Activated CD4-positive, alpha-beta T cell treated with anti-CD3 and anti-CD28 coated beads, Interleukin-2, amount 10 ng/mL, durations not matched to agents 7 days and 5 days (primary cell): ENCODE measurements around the gene ETV3. TPM values are rescaled to one million over a fixed set of nuclear protein-coding genes. Genes with fewer than 3 reads are reported as not detected.

Experiments used
- CTCF ChIA-PET: fragments of 350-600 bp; sonication (Branson Sonifier 250); formaldehyde crosslinking; loops from one replicate; lab custom pipeline; 2021; ENCODE audit warnings: antibody characterized with exemption; lab: Charles Lee
- POLR2A ChIA-PET: fragments of 350-600 bp; sonication (Branson Sonifier 250); formaldehyde crosslinking; loops from one replicate; lab custom pipeline; 2021; ENCODE audit warnings: antibody characterized with exemption; lab: Charles Lee
- DNase-seq: peaks from one replicate; pipeline ENCODE4 v3.0.0-alpha.2; 2020
- H3K27ac Mint-ChIP-seq: one replicate; pipeline ENCODE4 v1.8.0; 2021; ENCODE audit warnings: mild to moderate bottlenecking, moderate library complexity, mixed read lengths
- H3K27me3 Mint-ChIP-seq: one replicate; pipeline ENCODE4 v1.8.0; 2021; ENCODE audit warnings: mixed read lengths
- H3K36me3 Mint-ChIP-seq: one replicate; pipeline ENCODE4 v1.8.0; 2021; ENCODE audit warnings: low read depth, mixed read lengths
- H3K4me1 Mint-ChIP-seq: one replicate; pipeline ENCODE4 v1.8.0; 2021; ENCODE audit warnings: mixed read lengths
- H3K4me3 Mint-ChIP-seq: one replicate; pipeline ENCODE4 v1.8.0; 2021; ENCODE audit warnings: mild to moderate bottlenecking, moderate library complexity, mixed read lengths
- H3K9me3 Mint-ChIP-seq: one replicate; pipeline ENCODE4 v1.8.0; 2021; ENCODE audit warnings: mixed read lengths
- total RNA-seq, 2 experiments: library from RNA; stranded (reverse); gene quantifications; one replicate each; pipeline ENCODE4 v1.2.3, GENCODE V29; 2021

ETV3 gene
- total RNA-seq, 2 experiments from 2014 or later: 33.3 to 37.5 TPM

GRCh38 chr1:157156058-157156541 is 17.9 kb upstream of the ETV3 start:
- peak; percentile 81 for DNase-seq
- Mint-ChIP-seq H3K27ac (peak overlapping the region; percentile 68), H3K36me3 (no peaks in the 10 kb centered on the region), H3K9me3 (no peaks in the 10 kb centered on the region), H3K4me1 (peaks cover 19% of the 10 kb centered on the region), H3K27me3 (peaks cover 22% of the 10 kb centered on the region), H3K4me3 (no peak overlapping the region)
- CTCF ChIA-PET: interaction anchor here (0.8 to 11.8 kb wide), 22 partner anchors 9 to 74 kb away, joined by 3 to 176 read pairs (median 5); partner anchors contain the start of gene ETV3L
- POLR2A ChIA-PET: interaction anchor here (1.5 kb wide), 1 partner anchor 66 kb away, joined by 5 read pairs; no protein-coding TSS in a partner anchor

GRCh38 chr1:157155658-157156057 is 17.5 kb upstream of the ETV3 start:
- Mint-ChIP-seq H3K36me3 (no peaks in the 10 kb centered on the region), H3K27ac (peak overlapping the region; percentile 68), H3K4me3 (no peak overlapping the region)

GRCh38 chr1:157154940-157155514 is 16.8 kb upstream of the ETV3 start:
- ChIA-PET CTCF (interaction anchor here (1.1 to 11.8 kb wide), 7 partner anchors 12 to 123 kb away, joined by 3 to 176 read pairs (median 6); no protein-coding TSS in a partner anchor), POLR2A (interaction anchor here (1.5 kb wide), 1 partner anchor 65 kb away, joined by 5 read pairs; no protein-coding TSS in a partner anchor)
- peaks cover 29% of the 10 kb centered on the region for H3K4me1 Mint-ChIP-seq
- no peaks in the 10 kb centered on the region for H3K36me3 Mint-ChIP-seq
- no peaks in the 10 kb centered on the region for H3K9me3 Mint-ChIP-seq
- no peak overlapping the region for H3K4me3 Mint-ChIP-seq
- H3K27ac Mint-ChIP-seq: no peak overlapping the region
- peaks cover 22% of the 10 kb centered on the region for H3K27me3 Mint-ChIP-seq
- DNase-seq: no peak

More at GRCh38 chr1:157155658-157156057, 17.5 kb upstream of the ETV3 start:
- no peak for DNase-seq
- CTCF ChIA-PET: interaction anchor here (0.8 to 11.8 kb wide), 18 partner anchors 8 to 124 kb away, joined by 3 to 176 read pairs (median 5); partner anchors contain the start of gene ETV3L
- peaks cover 22% of the 10 kb centered on the region for H3K27me3 Mint-ChIP-seq
- no peaks in the 10 kb centered on the region for H3K9me3 Mint-ChIP-seq
- POLR2A ChIA-PET: interaction anchor here (1.5 kb wide), 1 partner anchor 65 kb away, joined by 5 read pairs; no protein-coding TSS in a partner anchor
- H3K4me1 Mint-ChIP-seq: peaks cover 23% of the 10 kb centered on the region

GRCh38 chr1:157154291-157154690 is 16.1 kb upstream of the ETV3 start:
- CTCF ChIA-PET: interaction anchor here (1.6 to 11.8 kb wide), 4 partner anchors 15 to 122 kb away, joined by 3 to 176 read pairs (median 16); no protein-coding TSS in a partner anchor
- POLR2A ChIA-PET: no interaction called here
- Mint-ChIP-seq H3K27me3 (peaks cover 22% of the 10 kb centered on the region), H3K4me3 (no peak overlapping the region), H3K9me3 (no peaks in the 10 kb centered on the region), H3K4me1 (peaks cover 33% of the 10 kb centered on the region), H3K27ac (peak overlapping the region; percentile 52), H3K36me3 (no peaks in the 10 kb centered on the region)
- no peak for DNase-seq

- DNase-seq: no peak
- H3K36me3 Mint-ChIP-seq: no peaks in the 10 kb centered on the region
- H3K9me3 Mint-ChIP-seq: no peaks in the 10 kb centered on the region
- no peak overlapping the region for H3K4me3 Mint-ChIP-seq
- peaks cover 35% of the 10 kb centered on the region for H3K4me1 Mint-ChIP-seq
- ChIA-PET POLR2A (interaction anchor here (0.9 kb wide), 1 partner anchor 20 kb away, joined by 3 read pairs; no protein-coding TSS in a partner anchor), CTCF (interaction anchor here (11.8 kb wide), 1 partner anchor 65 kb away, joined by 176 read pairs; no protein-coding TSS in a partner anchor)
- H3K27ac Mint-ChIP-seq: peak overlapping the region; percentile 25
- peaks cover 22% of the 10 kb centered on the region for H3K27me3 Mint-ChIP-seq
Measured at GRCh38 chr1:157153746-157154145, 15.6 kb upstream of the ETV3 start.

- no peak overlapping the region for H3K4me3 Mint-ChIP-seq
- no peak overlapping the region for H3K27ac Mint-ChIP-seq
- no peaks in the 10 kb centered on the region for H3K9me3 Mint-ChIP-seq
- peaks cover 11% of the 10 kb centered on the region for H3K27me3 Mint-ChIP-seq
- H3K36me3 Mint-ChIP-seq: no peaks in the 10 kb centered on the region
- DNase-seq: no peak
- peaks cover 41% of the 10 kb centered on the region for H3K4me1 Mint-ChIP-seq
- POLR2A ChIA-PET: interaction anchor here (0.9 kb wide), 1 partner anchor 19 kb away, joined by 3 read pairs; no protein-coding TSS in a partner anchor
- CTCF ChIA-PET: interaction anchor here (1.0 to 11.8 kb wide), 3 partner anchors 19 to 64 kb away, joined by 3 to 176 read pairs (median 6); no protein-coding TSS in a partner anchor
Measured at GRCh38 chr1:157152510-157152909, 14.3 kb upstream of the ETV3 start.

- no peak for DNase-seq
- ChIA-PET CTCF (interaction anchor here (1.6 to 11.8 kb wide), 3 partner anchors 16 to 70 kb away, joined by 3 to 176 read pairs (median 4); no protein-coding TSS in a partner anchor), POLR2A (no interaction called here)
- no peak overlapping the region for H3K4me3 Mint-ChIP-seq
- H3K9me3 Mint-ChIP-seq: no peaks in the 10 kb centered on the region
- no peaks in the 10 kb centered on the region for H3K36me3 Mint-ChIP-seq
- H3K4me1 Mint-ChIP-seq: peaks cover 41% of the 10 kb centered on the region
- H3K27me3 Mint-ChIP-seq: peaks cover 4% of the 10 kb centered on the region
- H3K27ac Mint-ChIP-seq: peak overlapping the region; percentile 47
Measured at GRCh38 chr1:157151506-157151905, 13.3 kb upstream of the ETV3 start.

- Mint-ChIP-seq H3K27me3 (peaks cover 2% of the 10 kb centered on the region), H3K4me3 (no peak overlapping the region), H3K4me1 (peaks cover 40% of the 10 kb centered on the region), H3K36me3 (no peaks in the 10 kb centered on the region), H3K9me3 (no peaks in the 10 kb centered on the region), H3K27ac (peak overlapping the region; percentile 15)
- no peak for DNase-seq
- ChIA-PET POLR2A (no interaction called here), CTCF (interaction anchor here (0.6 to 11.8 kb wide), 4 partner anchors 15 to 322 kb away, joined by 3 to 176 read pairs (median 4); no protein-coding TSS in a partner anchor)
Measured at GRCh38 chr1:157151073-157151472, 12.9 kb upstream of the ETV3 start.

- Mint-ChIP-seq H3K27ac (peak overlapping the region; percentile 15), H3K36me3 (no peaks in the 10 kb centered on the region), H3K4me1 (peaks cover 37% of the 10 kb centered on the region), H3K9me3 (no peaks in the 10 kb centered on the region), H3K27me3 (peaks cover 2% of the 10 kb centered on the region), H3K4me3 (no peak overlapping the region)
- DNase-seq: no peak
- CTCF ChIA-PET: interaction anchor here (0.6 to 11.8 kb wide), 4 partner anchors 15 to 323 kb away, joined by 3 to 176 read pairs (median 4); no protein-coding TSS in a partner anchor
- POLR2A ChIA-PET: no interaction called here
Measured at GRCh38 chr1:157150631-157151030, 12.4 kb upstream of the ETV3 start.

- H3K4me1 Mint-ChIP-seq: peaks cover 25% of the 10 kb centered on the region
- DNase-seq: no peak
- H3K36me3 Mint-ChIP-seq: no peaks in the 10 kb centered on the region
- peaks cover 6% of the 10 kb centered on the region for H3K27me3 Mint-ChIP-seq
- H3K27ac Mint-ChIP-seq: peak overlapping the region; percentile 65
- H3K9me3 Mint-ChIP-seq: no peaks in the 10 kb centered on the region
- CTCF ChIA-PET: interaction anchor here (0.6 to 11.8 kb wide), 5 partner anchors 8 to 59 kb away, joined by 3 to 176 read pairs (median 3); partner anchors contain the start of gene ETV3L
- POLR2A ChIA-PET: no interaction called here
- H3K4me3 Mint-ChIP-seq: no peak overlapping the region
Measured at GRCh38 chr1:157147906-157148700, 9.9 kb upstream of the ETV3 start.

- no peak overlapping the region for H3K4me3 Mint-ChIP-seq
- DNase-seq: no peak
Measured at GRCh38 chr1:157147037-157147436, 8.8 kb upstream of the ETV3 start.

GRCh38 chr1:157146244-157146643 is 8.0 kb upstream of the ETV3 start:
- peaks cover 23% of the 10 kb centered on the region for H3K4me1 Mint-ChIP-seq
- ChIA-PET POLR2A (no interaction called here), CTCF (interaction anchor here (1.0 to 1.3 kb wide), 3 partner anchors 10 to 56 kb away, joined by 3 to 4 read pairs (median 4); no protein-coding TSS in a partner anchor)
- no peak overlapping the region for H3K4me3 Mint-ChIP-seq
- no peak overlapping the region for H3K27ac Mint-ChIP-seq
- H3K36me3 Mint-ChIP-seq: no peaks in the 10 kb centered on the region
- DNase-seq: no peak
- no peaks in the 10 kb centered on the region for H3K9me3 Mint-ChIP-seq
- peaks cover 9% of the 10 kb centered on the region for H3K27me3 Mint-ChIP-seq

More at GRCh38 chr1:157147037-157147436, 8.8 kb upstream of the ETV3 start:
- Mint-ChIP-seq H3K27ac (no peak overlapping the region), H3K27me3 (peaks cover 9% of the 10 kb centered on the region), H3K36me3 (no peaks in the 10 kb centered on the region), H3K4me1 (peaks cover 25% of the 10 kb centered on the region), H3K9me3 (no peaks in the 10 kb centered on the region)
- CTCF ChIA-PET: interaction anchor here (0.8 to 11.8 kb wide), 3 partner anchors 9 to 58 kb away, joined by 3 to 176 read pairs (median 5); partner anchors contain the start of gene ETV3L
- POLR2A ChIA-PET: no interaction called here
